Neuron (in vitro differentiated cells): ENCODE measurements around the gene ZNF532.

Source experiments
- H2AFZ ChIP-seq: one replicate; pipeline ENCODE4 v1.6.1; 2013; ENCODE audit warnings: low read depth, mild to moderate bottlenecking, inconsistent platforms, low read length, moderate library complexity
- H3K27me3 ChIP-seq: one replicate; pipeline ENCODE4 v1.6.1; 2013; ENCODE audit warnings: low read length; ENCODE audit not compliant: insufficient read depth
- H3K36me3 ChIP-seq: one replicate; pipeline ENCODE4 v1.6.1; 2013; ENCODE audit warnings: low read length; ENCODE audit not compliant: insufficient read depth
- H3K4me1 ChIP-seq: one replicate; pipeline ENCODE4 v1.6.1; 2013; ENCODE audit warnings: low read length; ENCODE audit not compliant: insufficient read depth
- H3K4me3 ChIP-seq: 2 replicates; pipeline ENCODE4 v1.5.1; 2013; ENCODE audit warnings: mild to moderate bottlenecking, low read length, moderate library complexity
- H3K9me3 ChIP-seq: one replicate; pipeline ENCODE4 v1.6.1; 2013; ENCODE audit warnings: low read length

The ZNF532 gene

GRCh38 chr18:58929206-58929605 is 64.5 kb downstream of the ZNF532 start:
- Histone ChIP-seq H3K36me3 (peaks cover 30% of the 10 kb centered on the region), H3K4me1 (no peaks in the 10 kb centered on the region)

GRCh38 chr18:58934356-58934755 is 69.7 kb downstream of the ZNF532 start:
- Histone ChIP-seq H2AFZ (no peak overlapping the region), H3K36me3 (peaks cover 47% of the 10 kb centered on the region), H3K27me3 (no peaks in the 10 kb centered on the region), H3K4me3 (no peak overlapping the region), H3K9me3 (peaks cover 5% of the 10 kb centered on the region), H3K4me1 (no peaks in the 10 kb centered on the region)

More at GRCh38 chr18:58929206-58929605, 64.5 kb downstream of the ZNF532 start:
- peaks cover 3% of the 10 kb centered on the region for H3K9me3 ChIP-seq
- H3K4me3 ChIP-seq: no peak overlapping the region
- no peaks in the 10 kb centered on the region for H3K27me3 ChIP-seq
- no peak overlapping the region for H2AFZ ChIP-seq

GRCh38 chr18:58934933-58935577 is 70.4 kb downstream of the ZNF532 start:
- Histone ChIP-seq H2AFZ (no peak overlapping the region), H3K27me3 (no peaks in the 10 kb centered on the region), H3K36me3 (peaks cover 52% of the 10 kb centered on the region), H3K9me3 (peaks cover 8% of the 10 kb centered on the region), H3K4me1 (no peaks in the 10 kb centered on the region), H3K4me3 (no peak overlapping the region)

- Histone ChIP-seq H2AFZ (no peak overlapping the region), H3K4me1 (no peaks in the 10 kb centered on the region), H3K36me3 (peaks cover 62% of the 10 kb centered on the region), H3K9me3 (peaks cover 11% of the 10 kb centered on the region), H3K27me3 (no peaks in the 10 kb centered on the region), H3K4me3 (no peak overlapping the region)
Measured at GRCh38 chr18:58937071-58937886, 72.6 kb downstream of the ZNF532 start.

GRCh38 chr18:58937887-58938267 is 73.2 kb downstream of the ZNF532 start:
- no peaks in the 10 kb centered on the region for H3K4me1 ChIP-seq
- peaks cover 11% of the 10 kb centered on the region for H3K9me3 ChIP-seq
- H3K36me3 ChIP-seq: peaks cover 67% of the 10 kb centered on the region
- H3K27me3 ChIP-seq: no peaks in the 10 kb centered on the region
- no peak overlapping the region for H2AFZ ChIP-seq
- H3K4me3 ChIP-seq: no peak overlapping the region

- H3K4me1 ChIP-seq: no peaks in the 10 kb centered on the region
Measured at GRCh38 chr18:58941426-58942099, 76.9 kb downstream of the ZNF532 start.

GRCh38 chr18:58943896-58944295 is 79.2 kb downstream of the ZNF532 start:
- Histone ChIP-seq H3K9me3 (peaks cover 8% of the 10 kb centered on the region), H3K36me3 (peaks cover 70% of the 10 kb centered on the region), H2AFZ (no peak overlapping the region), H3K4me3 (no peak overlapping the region), H3K27me3 (no peaks in the 10 kb centered on the region), H3K4me1 (no peaks in the 10 kb centered on the region)

More at GRCh38 chr18:58941426-58942099, 76.9 kb downstream of the ZNF532 start:
- H3K9me3 ChIP-seq: peaks cover 11% of the 10 kb centered on the region
- no peak overlapping the region for H3K4me3 ChIP-seq
- no peaks in the 10 kb centered on the region for H3K27me3 ChIP-seq
- no peak overlapping the region for H2AFZ ChIP-seq
- peaks cover 76% of the 10 kb centered on the region for H3K36me3 ChIP-seq

GRCh38 chr18:58947136-58947732 is 82.6 kb downstream of the ZNF532 start:
- Histone ChIP-seq H2AFZ (no peak overlapping the region), H3K27me3 (no peaks in the 10 kb centered on the region), H3K36me3 (peaks cover 71% of the 10 kb centered on the region), H3K4me1 (no peaks in the 10 kb centered on the region), H3K4me3 (no peak overlapping the region), H3K9me3 (no peaks in the 10 kb centered on the region)

GRCh38 chr18:58949031-58949430 is 84.4 kb downstream of the ZNF532 start:
- peaks cover 73% of the 10 kb centered on the region for H3K36me3 ChIP-seq

GRCh38 chr18:58951986-58952702 is 87.5 kb downstream of the ZNF532 start:
- H3K9me3 ChIP-seq: no peaks in the 10 kb centered on the region
- no peaks in the 10 kb centered on the region for H3K4me1 ChIP-seq
- no peak overlapping the region for H2AFZ ChIP-seq
- H3K36me3 ChIP-seq: peaks cover 73% of the 10 kb centered on the region
- H3K27me3 ChIP-seq: no peaks in the 10 kb centered on the region
- H3K4me3 ChIP-seq: no peak overlapping the region

More at GRCh38 chr18:58949031-58949430, 84.4 kb downstream of the ZNF532 start:
- Histone ChIP-seq H3K27me3 (no peaks in the 10 kb centered on the region), H3K4me1 (no peaks in the 10 kb centered on the region), H3K9me3 (no peaks in the 10 kb centered on the region), H3K4me3 (no peak overlapping the region), H2AFZ (no peak overlapping the region)

GRCh38 chr18:58952858-58953257 is 88.2 kb downstream of the ZNF532 start:
- no peaks in the 10 kb centered on the region for H3K9me3 ChIP-seq
- no peaks in the 10 kb centered on the region for H3K27me3 ChIP-seq
- no peaks in the 10 kb centered on the region for H3K4me1 ChIP-seq
- peaks cover 68% of the 10 kb centered on the region for H3K36me3 ChIP-seq
- no peak overlapping the region for H3K4me3 ChIP-seq
- no peak overlapping the region for H2AFZ ChIP-seq

GRCh38 chr18:58953627-58954026 is 89.0 kb downstream of the ZNF532 start:
- Histone ChIP-seq H2AFZ (no peak overlapping the region), H3K27me3 (no peaks in the 10 kb centered on the region), H3K9me3 (no peaks in the 10 kb centered on the region), H3K4me3 (no peak overlapping the region), H3K36me3 (peaks cover 68% of the 10 kb centered on the region), H3K4me1 (no peaks in the 10 kb centered on the region)
